ENCODE results near the gene TTC28.

- TF ChIP-seq, protein P1, sequence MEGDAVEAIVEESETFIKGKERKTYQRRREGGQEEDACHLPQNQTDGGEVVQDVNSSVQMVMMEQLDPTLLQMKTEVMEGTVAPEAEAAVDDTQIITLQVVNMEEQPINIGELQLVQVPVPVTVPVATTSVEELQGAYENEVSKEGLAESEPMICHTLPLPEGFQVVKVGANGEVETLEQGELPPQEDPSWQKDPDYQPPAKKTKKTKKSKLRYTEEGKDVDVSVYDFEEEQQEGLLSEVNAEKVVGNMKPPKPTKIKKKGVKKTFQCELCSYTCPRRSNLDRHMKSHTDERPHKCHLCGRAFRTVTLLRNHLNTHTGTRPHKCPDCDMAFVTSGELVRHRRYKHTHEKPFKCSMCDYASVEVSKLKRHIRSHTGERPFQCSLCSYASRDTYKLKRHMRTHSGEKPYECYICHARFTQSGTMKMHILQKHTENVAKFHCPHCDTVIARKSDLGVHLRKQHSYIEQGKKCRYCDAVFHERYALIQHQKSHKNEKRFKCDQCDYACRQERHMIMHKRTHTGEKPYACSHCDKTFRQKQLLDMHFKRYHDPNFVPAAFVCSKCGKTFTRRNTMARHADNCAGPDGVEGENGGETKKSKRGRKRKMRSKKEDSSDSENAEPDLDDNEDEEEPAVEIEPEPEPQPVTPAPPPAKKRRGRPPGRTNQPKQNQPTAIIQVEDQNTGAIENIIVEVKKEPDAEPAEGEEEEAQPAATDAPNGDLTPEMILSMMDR (IDR thresholded peaks at IDR 0.05; ENCODE audit: poor library complexity, severe bottlenecking), result no peak
- TF ChIP-seq EP300 (conservative IDR thresholded peaks at IDR 0.05; ENCODE audit: poor library complexity, severe bottlenecking) (no peak), TAF1 (IDR thresholded peaks at IDR 0.05; ENCODE audit: low read depth) (no peak), MXI1 (conservative IDR thresholded peaks at IDR 0.05; ENCODE audit: poor library complexity, severe bottlenecking) (no peak), POLR2AphosphoS5 (IDR thresholded peaks at IDR 0.05) (no peak), EZH2 (IDR thresholded peaks at IDR 0.05; ENCODE audit: borderline replicate concordance, insufficient read depth, low read length, poor library complexity, severe bottlenecking) (no peak), SMC3 (conservative IDR thresholded peaks at IDR 0.05; ENCODE audit: poor library complexity) (no peak)
- TF ChIP-seq, protein P2, sequence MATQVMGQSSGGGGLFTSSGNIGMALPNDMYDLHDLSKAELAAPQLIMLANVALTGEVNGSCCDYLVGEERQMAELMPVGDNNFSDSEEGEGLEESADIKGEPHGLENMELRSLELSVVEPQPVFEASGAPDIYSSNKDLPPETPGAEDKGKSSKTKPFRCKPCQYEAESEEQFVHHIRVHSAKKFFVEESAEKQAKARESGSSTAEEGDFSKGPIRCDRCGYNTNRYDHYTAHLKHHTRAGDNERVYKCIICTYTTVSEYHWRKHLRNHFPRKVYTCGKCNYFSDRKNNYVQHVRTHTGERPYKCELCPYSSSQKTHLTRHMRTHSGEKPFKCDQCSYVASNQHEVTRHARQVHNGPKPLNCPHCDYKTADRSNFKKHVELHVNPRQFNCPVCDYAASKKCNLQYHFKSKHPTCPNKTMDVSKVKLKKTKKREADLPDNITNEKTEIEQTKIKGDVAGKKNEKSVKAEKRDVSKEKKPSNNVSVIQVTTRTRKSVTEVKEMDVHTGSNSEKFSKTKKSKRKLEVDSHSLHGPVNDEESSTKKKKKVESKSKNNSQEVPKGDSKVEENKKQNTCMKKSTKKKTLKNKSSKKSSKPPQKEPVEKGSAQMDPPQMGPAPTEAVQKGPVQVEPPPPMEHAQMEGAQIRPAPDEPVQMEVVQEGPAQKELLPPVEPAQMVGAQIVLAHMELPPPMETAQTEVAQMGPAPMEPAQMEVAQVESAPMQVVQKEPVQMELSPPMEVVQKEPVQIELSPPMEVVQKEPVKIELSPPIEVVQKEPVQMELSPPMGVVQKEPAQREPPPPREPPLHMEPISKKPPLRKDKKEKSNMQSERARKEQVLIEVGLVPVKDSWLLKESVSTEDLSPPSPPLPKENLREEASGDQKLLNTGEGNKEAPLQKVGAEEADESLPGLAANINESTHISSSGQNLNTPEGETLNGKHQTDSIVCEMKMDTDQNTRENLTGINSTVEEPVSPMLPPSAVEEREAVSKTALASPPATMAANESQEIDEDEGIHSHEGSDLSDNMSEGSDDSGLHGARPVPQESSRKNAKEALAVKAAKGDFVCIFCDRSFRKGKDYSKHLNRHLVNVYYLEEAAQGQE (IDR thresholded peaks at IDR 0.05; ENCODE audit: borderline replicate concordance), result no peak
Observed at GRCh38 chr22:28171712-28172111, 507.9 kb downstream of the TTC28 start.

Data from neural cell (in vitro differentiated cells).